A549 (cell line): ENCODE measurements around the gene RALA.

Experiments
- CHD4 ChIP-seq: fragments of 200-600 bp; sonication (generic); IDR thresholded peaks from 2 replicates; pipeline ENCODE4 v1.6.1; 2016; ENCODE audit warnings: antibody characterized with exemption, mild to moderate bottlenecking, borderline replicate concordance
- CTCF ChIP-seq: fragments of >200 bp; sonication (Bioruptor Twin); formaldehyde crosslinking; IDR thresholded peaks from 3 replicates; pipeline ENCODE4 v1.5.1; 2016
- EP300 ChIP-seq, 2 experiments: fragments of >200 bp; sonication (Bioruptor Twin); formaldehyde crosslinking; IDR thresholded peaks; 2 replicates in 1 of 2; 3 replicates in 1 of 2; pipeline ENCODE4 v1.6.1; 2016 to 2017
- ESRRA ChIP-seq: fragments of 150-350 bp; IDR thresholded peaks from 2 replicates; pipeline ENCODE4 v1.6.1; 2014; ENCODE audit warnings: mild to moderate bottlenecking, low read length, borderline replicate concordance
- GATA3 ChIP-seq: IDR thresholded peaks from 2 replicates; pipeline ENCODE4 v1.6.1; 2012; ENCODE audit warnings: borderline replicate concordance
- MAX ChIP-seq: IDR thresholded peaks from 2 replicates; pipeline ENCODE4 v1.6.1; 2012
- POLR2A ChIP-seq: IDR thresholded peaks from 2 replicates; pipeline ENCODE4 v1.6.1; 2012; ENCODE audit warnings: mild to moderate bottlenecking, low read length

GRCh38 chr7:39623047-39623731 is at the start of gene RALA:
- TF ChIP-seq CTCF (no peak), GATA3 (no peak), EP300 (IDR thresholded peaks at IDR 0.05) (no peak; a peak in 1 of 5 replicates), MAX (peak; percentile 68; the same call in 1 of the 2 replicates), CHD4 (no peak), POLR2A (peak; percentile 66; the same call in 1 of the 2 replicates), ESRRA (no peak)
